ENCODE data around the gene HEBP2.
"Not testable (repeated sequence)": the region's sequence is repeated elsewhere in the genome, so short reads cannot be mapped to it uniquely, and the experiment has no call there.

HEBP2 gene

GRCh38 chr6:138403801-138404665 lies at the start of gene HEBP2:
TSS of gene HEBP2 (plus strand) at chr6:138404223. CDS start at chr6:138404496, 273 bp downstream.
- intact Hi-C loops (cut with DNase I), result loop anchor here (10.0 kb wide), 1 partner anchor 289 kb away; no protein-coding TSS in a partner anchor

GRCh38 chr6:138357928-138358327 lies 46.1 kb upstream of the HEBP2 start:
- no peak for DNase-seq
- intact Hi-C loops (cut with DNase I), result no loop called here

More at GRCh38 chr6:138403801-138404665, at the start of gene HEBP2:
- peak; percentile 39 to 88 (median 77) for DNase-seq

GRCh38 chr6:138368684-138369083 lies 35.3 kb upstream of the HEBP2 start:
- intact Hi-C loops (cut with DNase I); DNase-seq: not testable (repeated sequence)

GRCh38 chr6:138370631-138371451 lies 33.2 kb upstream of the HEBP2 start:
- intact Hi-C loops (cut with DNase I), result no loop called here

GRCh38 chr6:138371452-138371711 lies 32.6 kb upstream of the HEBP2 start:
- intact Hi-C loops (cut with DNase I), result no loop called here
- no peak for DNase-seq

More at GRCh38 chr6:138370631-138371451, 33.2 kb upstream of the HEBP2 start:
- DNase-seq, result no peak

- intact Hi-C loops (cut with DNase I), result no loop called here
- DNase-seq, result no peak
These were observed 32.3 kb upstream of the HEBP2 start for GRCh38 chr6:138371720-138372119.

GRCh38 chr6:138372711-138373463 lies 31.1 kb upstream of the HEBP2 start:
- DNase-seq, result no peak
- intact Hi-C loops (cut with DNase I), result no loop called here

- no peak for DNase-seq
- intact Hi-C loops (cut with DNase I), result no loop called here
These were observed 29.8 kb upstream of the HEBP2 start for GRCh38 chr6:138374230-138374629.

- DNase-seq, result no peak
- intact Hi-C loops (cut with DNase I), result no loop called here
These were observed 29.2 kb upstream of the HEBP2 start for GRCh38 chr6:138374815-138375214.

GRCh38 chr6:138377042-138377441 lies 27.0 kb upstream of the HEBP2 start:
- DNase-seq, result no peak
- intact Hi-C loops (cut with DNase I), result no loop called here

GRCh38 chr6:138377844-138378243 lies 26.2 kb upstream of the HEBP2 start, which contains the start of gene SMIM28:
TSS of gene SMIM28 (plus strand) at chr6:138377905. CDS start at chr6:138378073, 168 bp downstream.
- intact Hi-C loops (cut with DNase I), result no loop called here
- no peak for DNase-seq

GRCh38 chr6:138378463-138378862 lies 25.6 kb upstream of the HEBP2 start:
- intact Hi-C loops (cut with DNase I), result no loop called here
- no peak for DNase-seq

GRCh38 chr6:138382498-138383265 lies 21.3 kb upstream of the HEBP2 start:
- intact Hi-C loops (cut with DNase I), result no loop called here

GRCh38 chr6:138383776-138384175 lies 20.2 kb upstream of the HEBP2 start:
- intact Hi-C loops (cut with DNase I), result no loop called here

More at GRCh38 chr6:138382498-138383265, 21.3 kb upstream of the HEBP2 start:
- DNase-seq, result no peak

GRCh38 chr6:138386897-138387296 lies 17.1 kb upstream of the HEBP2 start:
- intact Hi-C loops (cut with DNase I), result no loop called here
- no peak for DNase-seq

More at GRCh38 chr6:138383776-138384175, 20.2 kb upstream of the HEBP2 start:
- no peak for DNase-seq

- intact Hi-C loops (cut with DNase I), result no loop called here
- no peak for DNase-seq
These were observed 16.2 kb upstream of the HEBP2 start for GRCh38 chr6:138387577-138388368.

- intact Hi-C loops (cut with DNase I), result no loop called here
- no peak for DNase-seq
These were observed 14.5 kb upstream of the HEBP2 start for GRCh38 chr6:138389551-138389950.

Measured in head of caudate nucleus (tissue), 42 donors.